Lower lobe of right lung (tissue), 2 donors: ENCODE results near the gene TXNL4A. TPM values are rescaled to one million over a fixed set of nuclear protein-coding genes. Genes with fewer than 3 reads are reported as not detected.
A peak's percentile ranks its signal among the peaks of the same experiment; 100 is the strongest.
"Not testable (repeated sequence)": the region's sequence is repeated elsewhere in the genome, so short reads cannot be mapped to it uniquely, and the experiment has no call there.

ENCODE experiments used
- ATAC-seq, 2 donors: fragments of 200-7000 bp; cut with Tn5 transposase; one replicate each; pipeline ENCODE4 v1.9.1; 2020 to 2022; ENCODE audit warnings: mild to moderate bottlenecking in 2 of 2, moderate library complexity in 2 of 2
- DNase-seq: peaks from one replicate; pipeline ENCODE4 v3.0.0-alpha.2; 2020
- H3K27ac ChIP-seq: fragments of 200-600 bp; one replicate; pipeline ENCODE4 v1.8.0; 2022
- H3K27me3 ChIP-seq: fragments of 200-600 bp; one replicate; pipeline ENCODE4 v1.8.0; 2022; ENCODE audit warnings: low read depth
- H3K36me3 ChIP-seq: fragments of 200-600 bp; one replicate; pipeline ENCODE4 v1.8.0; 2022; ENCODE audit warnings: mild to moderate bottlenecking
- H3K4me1 ChIP-seq: fragments of 200-600 bp; one replicate; pipeline ENCODE4 v1.8.0; 2022
- H3K4me3 ChIP-seq: fragments of 200-600 bp; one replicate; pipeline ENCODE4 v1.8.0; 2022; ENCODE audit warnings: mild to moderate bottlenecking
- H3K9me3 ChIP-seq: fragments of 200-600 bp; one replicate; pipeline ENCODE4 v1.8.0; 2022
- CTCF ChIP-seq: fragments of 200-600 bp; IDR thresholded peaks from one replicate; pipeline ENCODE4 v1.8.0; 2022; ENCODE audit warnings: antibody characterized with exemption, mild to moderate bottlenecking
- intact Hi-C: fragments of 100-400 bp; cut with DNase I; formaldehyde crosslinking; loops from one replicate; pipeline ENCODE4 v1.11.0; 2022
- total RNA-seq: library from RNA; stranded (reverse); fragmentation: NEBNext Ultra II Directional; extraction: Animal tissue kit (Norgen Biotek cat#: 25700); gene quantifications from one replicate; pipeline ENCODE4 v1.2.1, GENCODE V29; 2021
- donor health status: DM: no; HTN: yes; CAD: no; lungs with severe emphysema.

The TXNL4A gene
- total RNA-seq, 1 donor from 2014 or later: 78.7 TPM

GRCh38 chr18:80004600-80005342 is 16.4 kb upstream of the TXNL4A start:
- H3K36me3 ChIP-seq: no peaks in the 10 kb centered on the region
- ATAC-seq (no peak), DNase-seq (no peak)
- no peaks in the 10 kb centered on the region for H3K4me1 ChIP-seq
- no peaks in the 10 kb centered on the region for H3K27me3 ChIP-seq
- H3K27ac ChIP-seq: no peak overlapping the region
- no peak overlapping the region for H3K4me3 ChIP-seq
- no peak for TF ChIP-seq CTCF
- peaks cover 7% of the 10 kb centered on the region for H3K9me3 ChIP-seq
- intact Hi-C loops: no loop called here

- Histone ChIP-seq H3K27ac (no peak overlapping the region), H3K4me1 (no peaks in the 10 kb centered on the region), H3K36me3 (no peaks in the 10 kb centered on the region), H3K4me3 (no peak overlapping the region), H3K9me3 (peaks cover 7% of the 10 kb centered on the region), H3K27me3 (no peaks in the 10 kb centered on the region)
- DNase-seq (no peak), ATAC-seq (no peak)
- TF ChIP-seq CTCF: no peak
- intact Hi-C loops: no loop called here
Observed at GRCh38 chr18:80002468-80002867, 14.1 kb upstream of the TXNL4A start.

- Histone ChIP-seq H3K27me3 (no peaks in the 10 kb centered on the region), H3K36me3 (no peaks in the 10 kb centered on the region), H3K9me3 (peaks cover 7% of the 10 kb centered on the region), H3K4me3 (no peak overlapping the region), H3K4me1 (no peaks in the 10 kb centered on the region), H3K27ac (no peak overlapping the region)
- DNase-seq: no peak
- no peak for ATAC-seq
- intact Hi-C loops: no loop called here
- TF ChIP-seq CTCF: no peak
Observed at GRCh38 chr18:80000877-80001276, 12.5 kb upstream of the TXNL4A start.

- H3K9me3 ChIP-seq, H3K4me3 ChIP-seq, H3K4me1 ChIP-seq, H3K27ac ChIP-seq, ATAC-seq, DNase-seq, H3K36me3 ChIP-seq, H3K27me3 ChIP-seq, intact Hi-C loops: not testable (repeated sequence)
Observed at GRCh38 chr18:79999701-80000100, 11.3 kb upstream of the TXNL4A start.

GRCh38 chr18:79991494-79991893 is 3.1 kb upstream of the TXNL4A start:
- TF ChIP-seq CTCF: no peak
- peaks cover 21% of the 10 kb centered on the region for H3K4me1 ChIP-seq
- H3K9me3 ChIP-seq: no peaks in the 10 kb centered on the region
- no peaks in the 10 kb centered on the region for H3K27me3 ChIP-seq
- ATAC-seq: no peak
- H3K4me3 ChIP-seq: no peak overlapping the region
- intact Hi-C loops: no loop called here
- no peak for DNase-seq
- H3K36me3 ChIP-seq: no peaks in the 10 kb centered on the region
- no peak overlapping the region for H3K27ac ChIP-seq

GRCh38 chr18:79989195-79989497 is 783 bp upstream of the TXNL4A start:
- Histone ChIP-seq H3K27ac (peak overlapping the region; percentile 98), H3K4me1 (peaks cover 35% of the 10 kb centered on the region), H3K27me3 (no peaks in the 10 kb centered on the region), H3K36me3 (peaks cover 14% of the 10 kb centered on the region), H3K9me3 (no peaks in the 10 kb centered on the region), H3K4me3 (peak overlapping the region; percentile 99)
- DNase-seq (no peak), ATAC-seq (peak; percentile 3 to 4)
- TF ChIP-seq CTCF: no peak
- intact Hi-C loops: no loop called here
